ENCODE data around the gene MORC2.

MORC2 gene

DNA sequence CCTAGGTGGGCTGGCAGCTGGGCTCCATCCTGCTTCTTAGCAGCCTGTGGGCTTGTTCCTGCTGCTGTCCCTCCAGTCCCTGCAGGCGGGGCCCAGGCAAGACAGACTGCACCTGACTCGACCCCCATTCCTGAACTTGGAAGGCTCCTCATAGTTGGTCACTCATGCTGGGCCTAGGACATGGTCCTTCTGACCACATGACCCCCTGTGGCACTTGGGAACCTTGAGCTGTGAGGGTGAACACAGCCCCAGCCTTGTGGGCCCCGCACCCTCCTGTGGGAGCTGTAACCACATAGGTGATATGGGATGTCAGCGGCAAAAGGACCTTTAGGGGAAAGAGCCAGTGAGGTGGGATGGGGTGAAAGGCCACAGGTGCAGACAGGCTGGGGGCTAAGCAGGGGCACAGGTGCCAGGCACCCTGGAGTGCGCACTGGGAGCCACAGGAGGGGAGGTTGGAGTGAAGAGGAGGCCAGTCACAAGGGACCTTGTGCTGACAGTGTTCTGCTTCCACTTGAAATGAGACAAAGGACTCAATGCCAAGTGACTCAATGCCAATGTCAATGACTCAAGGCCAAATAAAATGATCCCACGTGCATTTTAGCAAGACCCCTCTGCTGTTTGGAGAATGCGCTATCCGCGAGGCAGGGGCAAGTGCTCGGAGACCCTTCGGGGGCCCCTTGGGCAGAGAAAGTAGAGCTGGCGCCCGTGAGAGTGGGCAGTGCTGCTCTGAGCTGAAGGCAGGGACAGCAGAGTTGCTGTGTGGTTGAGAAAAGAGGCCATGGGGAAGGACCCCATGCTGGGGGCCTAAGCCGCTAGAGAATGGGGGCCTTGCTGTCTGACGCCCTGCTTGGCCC, 90.7 kb downstream of the MORC2 start:
- no peaks in the 10 kb centered on the region for H3K27me3 ChIP-seq (ENCODE audit: insufficient read depth, insufficient read length)
- H3K9me3 ChIP-seq (ENCODE audit: insufficient read depth, low read length) = no peaks in the 10 kb centered on the region
- peaks cover 7% of the 10 kb centered on the region for H3K4me1 ChIP-seq (ENCODE audit: insufficient read depth, insufficient read length)
- H3K9ac ChIP-seq (ENCODE audit: insufficient read length, low read depth) = no peak overlapping the region
- no peaks in the 10 kb centered on the region for H3K36me3 ChIP-seq (ENCODE audit: insufficient read depth, insufficient read length, low read length)
- no peak for TF ChIP-seq YY1 (IDR thresholded peaks at IDR 0.05; ENCODE audit: insufficient read depth, insufficient read length)
- no peak for TF ChIP-seq SUZ12 (IDR thresholded peaks at IDR 0.05; ENCODE audit: extremely low read depth, insufficient read depth, insufficient read length)
- no peak for TF ChIP-seq ZNF274 (IDR thresholded peaks at IDR 0.05; ENCODE audit: low read depth, low read length)
- no peak for DNase-seq (ENCODE audit: low read depth, low spot score)
- H3K4me3 ChIP-seq (ENCODE audit: insufficient read length, low read depth) = no peak overlapping the region

DNA sequence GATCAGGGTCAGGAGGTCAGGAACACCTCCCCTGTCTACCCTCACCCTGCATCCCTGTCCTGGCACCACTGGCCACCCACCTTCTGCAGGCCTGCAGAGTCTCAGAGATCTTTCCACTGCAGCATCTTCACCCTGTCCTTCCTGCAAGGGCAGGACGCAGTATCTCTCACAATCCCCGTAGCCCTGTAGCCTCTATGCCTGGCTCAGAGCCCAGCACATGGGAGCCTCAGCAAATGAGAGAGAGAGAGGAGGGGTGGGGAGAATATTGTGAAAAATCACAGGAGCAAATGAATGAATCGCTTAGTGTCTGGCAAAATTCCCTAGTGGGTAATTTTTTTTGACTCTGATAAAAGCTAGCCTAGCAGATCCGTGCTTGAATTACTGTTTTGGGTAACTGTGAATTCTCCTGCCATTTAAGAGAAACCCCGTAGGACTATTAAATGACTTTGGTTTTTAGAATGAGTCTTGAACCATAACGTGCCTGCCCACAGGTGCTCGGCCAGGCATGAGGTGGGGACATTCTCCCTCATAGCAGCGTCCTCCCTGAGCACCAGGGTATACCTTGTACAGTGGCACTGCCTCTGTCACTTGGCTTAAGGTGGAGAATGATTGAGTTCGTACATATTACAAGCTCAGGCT, 91.5 kb downstream of the MORC2 start:
- H3K36me3 ChIP-seq (ENCODE audit: insufficient read depth, insufficient read length, low read length) = no peaks in the 10 kb centered on the region
- no peak overlapping the region for H3K9ac ChIP-seq (ENCODE audit: insufficient read length, low read depth)
- H3K4me1 ChIP-seq (ENCODE audit: insufficient read depth, insufficient read length) = peaks cover 7% of the 10 kb centered on the region
- no peak overlapping the region for H3K4me3 ChIP-seq (ENCODE audit: insufficient read length, low read depth)
- H3K27me3 ChIP-seq (ENCODE audit: insufficient read depth, insufficient read length) = no peaks in the 10 kb centered on the region
- TF ChIP-seq ZNF274 (IDR thresholded peaks at IDR 0.05; ENCODE audit: low read depth, low read length) (no peak), SUZ12 (IDR thresholded peaks at IDR 0.05; ENCODE audit: extremely low read depth, insufficient read depth, insufficient read length) (no peak), YY1 (IDR thresholded peaks at IDR 0.05; ENCODE audit: insufficient read depth, insufficient read length) (no peak)
- no peak for DNase-seq (ENCODE audit: low read depth, low spot score)
- no peaks in the 10 kb centered on the region for H3K9me3 ChIP-seq (ENCODE audit: insufficient read depth, low read length)

DNA sequence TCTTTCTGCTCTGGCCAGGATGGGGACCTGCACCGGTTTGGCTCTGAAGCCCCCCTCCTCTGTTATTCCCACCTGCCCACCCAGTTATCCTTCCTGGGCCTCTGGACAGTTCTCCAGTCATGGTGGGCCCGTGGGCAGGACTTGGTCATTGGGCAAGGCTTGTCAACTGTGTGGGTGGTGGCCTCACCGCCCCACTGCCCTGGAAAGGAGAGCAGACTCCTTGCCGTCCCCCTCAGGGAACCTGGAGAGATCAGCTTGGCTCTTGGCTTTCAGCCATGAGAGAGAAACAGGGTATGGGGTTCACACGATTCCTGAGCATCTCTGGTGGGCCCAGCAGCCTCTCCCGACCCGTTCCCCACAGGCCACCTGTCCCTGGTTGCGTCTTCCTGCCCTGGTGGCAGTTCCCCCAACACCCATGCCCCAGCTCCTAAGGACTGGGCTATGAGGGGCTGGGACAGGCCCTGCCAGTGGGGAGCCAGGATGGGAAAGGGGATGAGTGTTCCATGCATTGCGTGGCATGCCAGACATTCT, 92.3 kb downstream of the MORC2 start:
- peaks cover 2% of the 10 kb centered on the region for H3K4me1 ChIP-seq (ENCODE audit: insufficient read depth, insufficient read length)
- H3K27me3 ChIP-seq (ENCODE audit: insufficient read depth, insufficient read length) = no peaks in the 10 kb centered on the region
- TF ChIP-seq ZNF274 (IDR thresholded peaks at IDR 0.05; ENCODE audit: low read depth, low read length) (no peak), YY1 (IDR thresholded peaks at IDR 0.05; ENCODE audit: insufficient read depth, insufficient read length) (no peak), SUZ12 (IDR thresholded peaks at IDR 0.05; ENCODE audit: extremely low read depth, insufficient read depth, insufficient read length) (no peak)
- no peaks in the 10 kb centered on the region for H3K9me3 ChIP-seq (ENCODE audit: insufficient read depth, low read length)
- H3K36me3 ChIP-seq (ENCODE audit: insufficient read depth, insufficient read length, low read length) = no peaks in the 10 kb centered on the region
- H3K4me3 ChIP-seq (ENCODE audit: insufficient read length, low read depth) = no peak overlapping the region
- no peak overlapping the region for H3K9ac ChIP-seq (ENCODE audit: insufficient read length, low read depth)
- no peak for DNase-seq (ENCODE audit: low read depth, low spot score)

DNA sequence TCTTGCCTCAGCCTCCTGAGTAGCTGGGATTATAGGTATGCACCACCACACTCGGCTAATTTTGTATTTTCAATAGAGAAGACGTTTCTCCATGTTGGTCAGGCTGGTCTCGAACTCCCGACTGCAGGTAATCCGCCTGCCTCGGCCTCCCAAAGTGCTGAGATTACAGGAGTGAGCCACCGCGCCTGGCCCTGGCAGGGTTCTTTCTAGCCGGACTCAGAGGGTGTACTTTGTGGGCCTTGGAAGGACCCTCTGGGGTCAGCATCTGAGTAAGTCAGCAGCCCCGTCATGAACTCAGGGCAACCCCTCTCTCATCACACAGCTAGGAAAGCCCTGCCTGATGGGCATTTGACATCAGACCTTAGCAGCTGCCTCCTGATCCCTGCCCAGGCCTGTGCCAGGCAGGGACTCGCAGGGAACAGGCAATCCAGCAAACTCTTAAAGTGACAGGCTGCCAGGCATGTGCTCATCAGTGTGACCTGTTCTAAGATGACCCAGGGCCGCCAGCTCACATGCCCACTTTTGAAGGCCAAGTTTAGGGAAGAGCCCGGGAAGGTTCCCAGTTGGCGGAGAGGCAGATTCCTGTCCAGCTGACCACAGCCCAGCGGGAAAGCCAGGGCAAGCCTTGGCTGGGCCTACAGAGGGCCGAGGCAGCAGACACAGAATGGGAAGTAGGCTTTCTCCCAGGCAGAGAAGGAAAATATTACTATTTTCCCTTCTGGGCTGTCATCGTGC, 92.9 kb downstream of the MORC2 start:
- no peak overlapping the region for H3K9ac ChIP-seq (ENCODE audit: insufficient read length, low read depth)
- no peak overlapping the region for H3K4me3 ChIP-seq (ENCODE audit: insufficient read length, low read depth)
- H3K36me3 ChIP-seq (ENCODE audit: insufficient read depth, insufficient read length, low read length) = no peaks in the 10 kb centered on the region
- H3K4me1 ChIP-seq (ENCODE audit: insufficient read depth, insufficient read length) = peaks cover 4% of the 10 kb centered on the region
- DNase-seq (ENCODE audit: low read depth, low spot score) = no peak
- no peaks in the 10 kb centered on the region for H3K9me3 ChIP-seq (ENCODE audit: insufficient read depth, low read length)
- no peak for TF ChIP-seq SUZ12 (IDR thresholded peaks at IDR 0.05; ENCODE audit: extremely low read depth, insufficient read depth, insufficient read length)
- no peak for TF ChIP-seq YY1 (IDR thresholded peaks at IDR 0.05; ENCODE audit: insufficient read depth, insufficient read length)
- TF ChIP-seq ZNF274 (IDR thresholded peaks at IDR 0.05; ENCODE audit: low read depth, low read length) = no peak
- no peaks in the 10 kb centered on the region for H3K27me3 ChIP-seq (ENCODE audit: insufficient read depth, insufficient read length)

Data from NT2/D1 (cell line).